Right lobe of liver (tissue), 4 donors: ENCODE data around the gene RAPGEFL1.
"Not testable (repeated sequence)": the region's sequence is repeated elsewhere in the genome, so short reads cannot be mapped to it uniquely, and the experiment has no call there.

Source experiments
- CTCF ChIP-seq, 4 donors: fragments of 200-600 bp in 3 of 4; fragments of 450-650 bp in 1 of 4; IDR thresholded peaks; one replicate each; pipeline versions ENCODE4 v1.5.1 to v1.8.0; 2016 to 2022; ENCODE audit warnings: antibody characterized with exemption in 4 of 4, mild to moderate bottlenecking in 2 of 4
- POLR2A ChIP-seq: fragments of 450-650 bp; IDR thresholded peaks from one replicate; pipeline ENCODE4 v1.6.1; 2017; ENCODE audit warnings: antibody characterized with exemption, mild to moderate bottlenecking
- donor health status: DM: no; HTN: no; CAD: no.
- donor health status: DM: no; HTN: no; CAD: no.
- donor health status: DM: no; HTN: yes; CAD: no.

- not testable (repeated sequence) for TF ChIP-seq CTCF (IDR thresholded peaks at IDR 0.05); POLR2A
Observed at GRCh38 chr17:40229146-40229545, 51.9 kb downstream of the RAPGEFL1 start.
